ENCODE results near the gene DEXI.
"Not testable (repeated sequence)": the region's sequence is repeated elsewhere in the genome, so short reads cannot be mapped to it uniquely, and the experiment has no call there.

The DEXI gene

GRCh38 chr16:10940501-10941079 lies 1.7 kb downstream of the DEXI start:
- DNase-seq = no peak

- no peak for DNase-seq
These were observed 2.5 kb downstream of the DEXI start for GRCh38 chr16:10939649-10940234.

- no peak for DNase-seq
These were observed 3.2 kb downstream of the DEXI start for GRCh38 chr16:10938796-10939648.

- DNase-seq = no peak
These were observed 3.9 kb downstream of the DEXI start for GRCh38 chr16:10938321-10938720.

- no peak for DNase-seq
These were observed 5.0 kb downstream of the DEXI start for GRCh38 chr16:10937068-10937859.

GRCh38 chr16:10936272-10936984 lies 5.8 kb downstream of the DEXI start:
- DNase-seq = no peak

GRCh38 chr16:10935226-10935915 lies 6.9 kb downstream of the DEXI start:
- peak; percentile 43 to 76 for DNase-seq

- DNase-seq = no peak
These were observed 7.8 kb downstream of the DEXI start for GRCh38 chr16:10934325-10935107.

- peak in 1 of 2 experiments; percentile 18 for DNase-seq
These were observed 8.4 kb downstream of the DEXI start for GRCh38 chr16:10933865-10934264.

GRCh38 chr16:10932959-10933710 lies 9.1 kb downstream of the DEXI start:
- DNase-seq = no peak

GRCh38 chr16:10931977-10932632 lies 10.2 kb downstream of the DEXI start:
- DNase-seq = no peak

GRCh38 chr16:10931134-10931533 lies 11.1 kb downstream of the DEXI start:
- DNase-seq = no peak

GRCh38 chr16:10930755-10931093 lies 11.5 kb downstream of the DEXI start:
- no peak for DNase-seq

- DNase-seq = no peak
These were observed 12.2 kb downstream of the DEXI start for GRCh38 chr16:10929853-10930754.

- not testable (repeated sequence) for DNase-seq
These were observed 13.2 kb downstream of the DEXI start for GRCh38 chr16:10929097-10929496.

- DNase-seq = no peak
These were observed 14.7 kb downstream of the DEXI start for GRCh38 chr16:10927497-10928112.

- no peak for DNase-seq
These were observed 15.4 kb downstream of the DEXI start for GRCh38 chr16:10926867-10927266.

- no peak for DNase-seq
These were observed 16.2 kb downstream of the DEXI start for GRCh38 chr16:10926094-10926493.
